ENCODE measurements around the gene CMC2.

CMC2 gene

GRCh38 chr16:80993307-80993706, 13.4 kb downstream of the CMC2 start:
- H3K27me3 ChIP-seq (ENCODE audit: low read length) = no peaks in the 10 kb centered on the region
- no peaks in the 10 kb centered on the region for H3K9me2 ChIP-seq (replicated peaks; ENCODE audit: insufficient read depth, low read length)
- no peak overlapping the region for H3K9ac ChIP-seq (ENCODE audit: low read length)
- no peak overlapping the region for H2AFZ ChIP-seq (ENCODE audit: low read depth, low read length, severe bottlenecking)
- H3K4me2 ChIP-seq (ENCODE audit: low read depth, low read length, poor library complexity, severe bottlenecking) = no peak overlapping the region
- TF ChIP-seq EZH2phosphoT487 (conservative IDR thresholded peaks at IDR 0.05; ENCODE audit: low read length) = no peak
- TF ChIP-seq, protein P1, sequence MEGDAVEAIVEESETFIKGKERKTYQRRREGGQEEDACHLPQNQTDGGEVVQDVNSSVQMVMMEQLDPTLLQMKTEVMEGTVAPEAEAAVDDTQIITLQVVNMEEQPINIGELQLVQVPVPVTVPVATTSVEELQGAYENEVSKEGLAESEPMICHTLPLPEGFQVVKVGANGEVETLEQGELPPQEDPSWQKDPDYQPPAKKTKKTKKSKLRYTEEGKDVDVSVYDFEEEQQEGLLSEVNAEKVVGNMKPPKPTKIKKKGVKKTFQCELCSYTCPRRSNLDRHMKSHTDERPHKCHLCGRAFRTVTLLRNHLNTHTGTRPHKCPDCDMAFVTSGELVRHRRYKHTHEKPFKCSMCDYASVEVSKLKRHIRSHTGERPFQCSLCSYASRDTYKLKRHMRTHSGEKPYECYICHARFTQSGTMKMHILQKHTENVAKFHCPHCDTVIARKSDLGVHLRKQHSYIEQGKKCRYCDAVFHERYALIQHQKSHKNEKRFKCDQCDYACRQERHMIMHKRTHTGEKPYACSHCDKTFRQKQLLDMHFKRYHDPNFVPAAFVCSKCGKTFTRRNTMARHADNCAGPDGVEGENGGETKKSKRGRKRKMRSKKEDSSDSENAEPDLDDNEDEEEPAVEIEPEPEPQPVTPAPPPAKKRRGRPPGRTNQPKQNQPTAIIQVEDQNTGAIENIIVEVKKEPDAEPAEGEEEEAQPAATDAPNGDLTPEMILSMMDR (IDR thresholded peaks at IDR 0.05; ENCODE audit: insufficient read depth, low read length, poor library complexity, severe bottlenecking) = no peak
- peaks cover 3% of the 10 kb centered on the region; the same call in 1 of the 2 replicates for H4K20me1 ChIP-seq (ENCODE audit: low read depth, low read length)
- no peak overlapping the region for H3K27ac ChIP-seq (ENCODE audit: low read depth, low read length)
- 0 out of 2 replicates have a peak, but pooled peaks cover 2% of the 10 kb centered on the region for H3K36me3 ChIP-seq (ENCODE audit: low read length)
- H3F3A ChIP-seq (ENCODE audit: insufficient read depth) = no peaks in the 10 kb centered on the region
- peaks cover 76% of the 10 kb centered on the region for H3K79me2 ChIP-seq (ENCODE audit: insufficient read depth, low read length)
- H3K4me3 ChIP-seq (ENCODE audit: insufficient read depth, low read length, poor library complexity, severe bottlenecking) = no peak overlapping the region
- H3K9me3 ChIP-seq (ENCODE audit: insufficient read depth, low read length) = no peaks in the 10 kb centered on the region

DNA sequence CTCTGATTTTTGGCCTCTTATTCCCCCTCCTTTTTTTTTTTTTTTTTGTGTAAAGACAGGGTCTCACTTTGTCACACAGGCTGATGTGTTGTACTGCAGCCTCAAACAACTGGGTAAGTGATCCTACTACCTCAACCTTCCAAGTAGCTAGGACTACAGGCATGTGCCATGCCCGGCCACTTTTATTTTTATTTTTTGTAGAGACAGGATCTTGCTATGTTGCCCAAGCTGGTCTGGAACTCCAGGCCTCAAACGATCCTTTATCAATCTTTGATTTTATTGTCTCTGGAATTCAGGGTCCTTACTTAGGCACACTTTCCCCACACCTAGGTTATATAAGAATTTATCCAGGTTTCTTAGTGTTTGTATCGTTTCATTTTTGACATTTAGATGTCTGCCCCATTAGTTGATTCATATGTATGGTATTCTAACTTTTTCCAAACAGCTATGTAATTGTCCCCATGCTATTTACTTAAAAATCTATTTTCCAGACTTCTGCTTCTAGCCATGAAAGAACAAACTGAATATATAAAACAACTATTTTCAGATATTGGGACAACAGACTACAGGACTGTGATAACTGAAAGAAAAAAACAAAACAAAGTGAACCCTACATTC, 13.9 kb downstream of the CMC2 start:
- no peak overlapping the region for H3K9ac ChIP-seq (ENCODE audit: low read length)
- H3K9me2 ChIP-seq (replicated peaks; ENCODE audit: insufficient read depth, low read length) = no peaks in the 10 kb centered on the region
- H3F3A ChIP-seq (ENCODE audit: insufficient read depth) = no peaks in the 10 kb centered on the region
- H3K27me3 ChIP-seq (ENCODE audit: low read length) = no peaks in the 10 kb centered on the region
- H3K9me3 ChIP-seq (ENCODE audit: insufficient read depth, low read length) = no peaks in the 10 kb centered on the region
- peaks cover 3% of the 10 kb centered on the region; the same call in 1 of the 2 replicates for H4K20me1 ChIP-seq (ENCODE audit: low read depth, low read length)
- peaks cover 70% of the 10 kb centered on the region for H3K79me2 ChIP-seq (ENCODE audit: insufficient read depth, low read length)
- no peak overlapping the region for H3K4me2 ChIP-seq (ENCODE audit: low read depth, low read length, poor library complexity, severe bottlenecking)
- no peak overlapping the region for H2AFZ ChIP-seq (ENCODE audit: low read depth, low read length, severe bottlenecking)
- H3K4me3 ChIP-seq (ENCODE audit: insufficient read depth, low read length, poor library complexity, severe bottlenecking) = no peak overlapping the region
- TF ChIP-seq EZH2phosphoT487 (conservative IDR thresholded peaks at IDR 0.05; ENCODE audit: low read length) = no peak
- TF ChIP-seq, protein P1 (IDR thresholded peaks at IDR 0.05; ENCODE audit: insufficient read depth, low read length, poor library complexity, severe bottlenecking) = no peak
- 0 out of 2 replicates have a peak, but pooled peaks cover 2% of the 10 kb centered on the region for H3K36me3 ChIP-seq (ENCODE audit: low read length)
- H3K27ac ChIP-seq (ENCODE audit: low read depth, low read length) = no peak overlapping the region

- Histone ChIP-seq H3K9me2 (replicated peaks; ENCODE audit: insufficient read depth, low read length) (no peaks in the 10 kb centered on the region), H2AFZ (ENCODE audit: low read depth, low read length, severe bottlenecking) (no peak overlapping the region), H3K9me3 (ENCODE audit: insufficient read depth, low read length) (no peaks in the 10 kb centered on the region), H3K4me2 (ENCODE audit: low read depth, low read length, poor library complexity, severe bottlenecking) (no peak overlapping the region), H4K20me1 (ENCODE audit: low read depth, low read length) (peaks cover 3% of the 10 kb centered on the region; the same call in 1 of the 2 replicates), H3K9ac (ENCODE audit: low read length) (no peak overlapping the region), H3K4me3 (ENCODE audit: insufficient read depth, low read length, poor library complexity, severe bottlenecking) (no peak overlapping the region), H3F3A (ENCODE audit: insufficient read depth) (no peaks in the 10 kb centered on the region), H3K36me3 (ENCODE audit: low read length) (0 out of 2 replicates have a peak, but pooled peaks cover 2% of the 10 kb centered on the region), H3K79me2 (ENCODE audit: insufficient read depth, low read length) (peaks cover 62% of the 10 kb centered on the region), H3K27me3 (ENCODE audit: low read length) (no peaks in the 10 kb centered on the region), H3K27ac (ENCODE audit: low read depth, low read length) (no peak overlapping the region)
- TF ChIP-seq, protein P1 (IDR thresholded peaks at IDR 0.05; ENCODE audit: insufficient read depth, low read length, poor library complexity, severe bottlenecking) = no peak
- TF ChIP-seq EZH2phosphoT487 (conservative IDR thresholded peaks at IDR 0.05; ENCODE audit: low read length) = no peak
Measured at GRCh38 chr16:80991792-80992430, 14.8 kb downstream of the CMC2 start.

Measured in SU-DHL-6 (cell line).